GM18858 (cell line): ENCODE results near the gene CACNA1A.
"Not testable (repeated sequence)": the region's sequence is repeated elsewhere in the genome, so short reads cannot be mapped to it uniquely, and the experiment has no call there.

ENCODE experiments used
- ATAC-seq: cut with Tn5 transposase; IDR thresholded peaks from one replicate; pipeline ENCODE4 v1.9.1; 2021; ENCODE audit not compliant: unreplicated experiment

The CACNA1A gene

DNA sequence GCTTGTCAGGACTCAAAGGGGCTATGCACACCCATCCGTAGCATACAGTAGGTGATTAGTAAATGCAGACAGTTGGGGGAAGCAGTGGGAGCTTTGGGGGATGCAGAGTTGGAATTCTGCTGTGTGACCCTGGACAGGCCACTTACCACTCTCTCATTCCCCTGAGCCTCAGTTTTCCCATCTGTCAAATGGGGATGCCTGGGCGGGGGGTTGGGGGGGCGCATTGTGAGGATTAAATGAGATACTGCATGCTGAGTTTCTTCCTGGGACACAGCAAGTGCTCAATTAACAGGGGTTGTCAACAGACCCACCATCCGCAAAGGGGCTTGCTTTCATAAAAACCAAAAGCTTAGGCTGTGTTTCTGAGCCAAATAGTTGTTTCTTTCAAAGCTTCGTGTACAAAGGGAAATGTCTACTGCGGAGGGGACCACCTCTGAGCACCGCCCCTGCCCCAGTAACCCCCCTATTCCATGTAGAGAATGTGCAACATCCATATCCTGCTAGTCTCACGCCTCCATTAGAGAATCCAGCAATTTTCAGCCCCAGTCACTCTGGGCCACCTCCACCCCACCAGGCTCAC lies 223.7 kb downstream of the CACNA1A start:
- ATAC-seq, result no peak

DNA sequence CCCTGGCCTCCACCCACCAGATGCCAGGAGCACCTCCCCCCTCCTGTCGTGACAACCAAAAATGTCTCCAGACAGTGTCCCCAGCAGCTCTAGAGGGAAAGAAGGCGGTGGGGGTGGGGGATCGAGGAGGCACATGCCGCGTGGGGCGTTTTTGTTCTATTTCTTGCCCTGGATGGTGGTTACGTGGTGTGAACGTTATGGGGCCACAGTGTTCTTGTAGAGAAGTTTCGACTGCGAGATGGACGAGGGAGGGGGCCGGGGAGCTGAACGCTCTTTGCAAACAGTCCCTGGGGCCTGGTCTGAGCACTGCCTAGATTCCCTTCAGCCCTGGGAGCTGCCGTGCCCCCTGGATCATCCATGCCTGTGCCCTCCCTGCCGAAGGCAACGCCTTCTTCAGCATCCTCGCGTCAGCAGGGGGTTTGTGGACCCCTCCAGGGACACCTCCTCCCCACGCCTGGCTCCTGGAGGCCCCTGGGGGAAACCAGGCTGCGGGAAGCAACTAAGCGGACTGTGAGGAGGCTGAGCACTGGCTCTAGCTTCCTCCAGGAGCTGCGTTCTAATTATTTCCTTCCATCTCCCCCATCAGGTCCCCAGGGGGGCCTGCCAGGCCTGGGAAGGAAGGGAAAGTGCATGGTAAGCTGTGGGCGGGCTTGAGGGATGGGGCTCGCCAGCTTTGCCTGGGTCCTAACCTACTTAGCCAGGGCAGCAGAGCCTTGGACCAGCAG lies 224.6 kb downstream of the CACNA1A start:
- ATAC-seq, result no peak

DNA sequence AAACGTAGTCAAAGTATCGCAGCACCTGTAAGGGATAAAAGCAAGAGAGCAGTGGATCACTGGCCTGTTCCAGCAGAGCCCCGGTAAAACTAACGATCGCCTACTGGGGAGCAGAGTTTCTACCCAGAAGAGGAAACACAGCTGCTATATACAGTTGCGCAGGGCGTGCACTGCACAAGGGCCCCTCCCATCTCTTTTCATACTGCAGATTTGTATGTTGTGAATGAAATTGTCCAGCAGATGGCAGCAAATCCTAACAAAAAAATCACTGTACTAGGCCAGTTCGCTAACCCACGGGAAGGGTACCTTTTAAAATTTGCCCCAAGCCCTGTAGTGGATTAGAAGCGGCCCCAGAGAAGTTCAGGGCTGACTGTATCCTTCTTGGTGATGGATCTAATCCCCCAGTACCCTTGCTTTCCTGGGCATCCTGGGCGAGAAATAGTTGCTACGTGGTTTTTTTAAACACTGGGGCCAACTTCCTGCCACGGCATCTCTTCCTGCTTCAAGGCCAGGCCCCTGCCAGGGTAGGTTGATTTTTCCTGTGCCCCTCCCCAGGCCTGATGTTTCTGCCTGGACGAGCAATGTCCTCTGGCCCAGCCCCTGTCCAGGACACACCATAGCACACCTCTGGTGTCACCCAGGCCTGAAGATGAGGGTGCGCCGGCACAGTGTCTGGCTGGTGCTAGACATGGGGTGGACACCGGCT lies 229.0 kb downstream of the CACNA1A start:
- ATAC-seq, result no peak

DNA sequence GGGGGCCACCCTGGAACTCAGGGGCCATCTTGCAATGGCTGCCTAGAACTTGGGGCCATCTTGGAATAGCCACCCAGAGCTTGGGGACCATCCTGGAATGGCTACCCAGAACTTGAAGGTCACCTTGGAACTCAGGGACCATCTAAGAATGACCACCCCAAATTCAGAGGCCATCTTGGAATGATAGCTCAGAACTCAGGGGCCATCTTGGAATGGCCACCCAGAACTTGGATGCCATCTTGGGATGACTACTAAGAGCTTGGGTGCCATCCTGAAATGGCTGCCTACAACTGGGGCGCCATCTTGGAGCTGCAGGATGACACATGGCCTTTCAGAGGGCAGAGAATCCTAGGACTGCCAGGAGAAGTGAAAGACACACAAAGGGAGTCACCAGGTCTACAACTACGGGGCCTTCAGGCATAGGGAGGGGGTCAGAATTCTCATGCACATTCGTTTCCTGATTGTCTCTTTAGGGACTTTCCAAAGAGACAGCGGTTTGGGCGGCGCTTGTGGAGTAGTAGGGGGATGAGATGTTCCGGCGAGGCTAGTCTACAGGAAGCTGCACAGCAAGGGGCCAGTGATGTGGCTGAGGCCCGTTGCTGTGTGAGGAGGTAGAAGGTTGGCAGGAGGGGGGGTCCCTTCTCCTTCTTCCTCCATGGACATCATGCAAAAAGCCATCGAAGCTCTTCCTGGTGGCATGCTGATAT lies 231.1 kb downstream of the CACNA1A start:
- no peak for ATAC-seq

DNA sequence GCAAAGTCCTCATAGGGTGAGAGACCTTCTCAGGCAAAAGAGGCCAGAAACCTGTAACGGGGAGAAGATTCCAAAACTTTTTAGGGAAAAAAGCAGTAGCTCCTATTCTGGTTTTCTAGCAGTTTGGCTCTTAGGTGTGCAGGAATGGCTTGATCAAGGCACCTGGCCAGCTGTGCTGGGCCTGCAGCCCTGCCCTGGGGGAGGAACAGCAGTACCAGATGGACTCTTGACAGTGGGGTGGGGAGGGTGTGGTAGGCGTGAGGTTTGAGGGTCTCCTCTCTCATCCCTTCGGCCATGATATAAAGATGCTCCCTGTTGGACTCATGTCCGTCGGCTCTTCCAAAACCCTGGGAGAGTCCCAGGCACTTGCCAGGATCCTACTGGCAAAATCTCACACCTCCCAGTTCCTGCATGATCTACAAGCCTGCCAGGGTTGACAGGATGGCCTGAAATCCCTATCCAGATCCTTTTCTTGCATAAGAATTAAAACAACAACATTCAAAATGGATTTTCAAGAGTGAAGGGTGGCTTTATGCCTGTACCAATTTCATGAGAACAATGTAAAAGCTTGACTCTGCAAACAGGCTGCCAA lies 235.7 kb downstream of the CACNA1A start:
- ATAC-seq, result no peak

DNA sequence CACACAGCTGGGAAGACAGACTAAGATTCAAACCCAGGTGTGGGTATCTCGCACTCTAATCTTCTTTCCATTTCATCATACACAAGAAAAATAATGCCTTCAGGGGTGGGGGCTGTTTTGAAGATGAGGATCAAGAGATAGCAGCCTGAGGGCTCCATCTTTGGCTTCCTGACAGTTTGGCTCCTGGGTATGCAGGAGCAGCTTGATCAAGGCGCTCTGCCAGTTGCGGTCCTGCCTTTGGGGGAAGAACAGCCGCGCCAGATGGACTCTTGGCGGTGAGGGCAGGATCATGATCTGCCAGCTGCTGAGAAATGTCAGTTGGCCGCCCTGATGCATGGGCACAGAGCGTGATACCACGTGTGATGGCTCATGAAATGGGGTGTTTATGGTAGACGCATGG lies 236.9 kb downstream of the CACNA1A start:
- no peak for ATAC-seq

DNA sequence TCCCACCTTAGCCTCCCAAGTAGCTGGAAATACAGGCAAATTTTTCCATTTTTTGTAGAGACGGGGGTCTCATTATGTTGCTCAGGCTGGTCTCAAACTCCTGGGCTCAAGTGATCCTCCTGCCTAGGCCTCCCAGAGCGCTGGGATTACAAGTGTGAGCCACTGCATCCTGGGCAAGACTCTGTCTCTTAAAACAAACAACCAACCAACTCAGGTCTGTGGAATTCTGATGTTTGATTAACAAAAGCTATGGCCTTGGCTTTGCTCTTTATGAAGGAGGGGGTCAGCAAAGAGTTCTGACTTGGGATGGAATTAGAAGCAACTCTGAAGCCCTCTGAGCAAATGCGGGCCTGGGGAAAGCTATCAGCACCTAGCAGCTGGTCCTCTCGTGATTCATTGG lies 238.4 kb downstream of the CACNA1A start:
- ATAC-seq, result no peak

GRCh38 chr19:13267131-13267530 lies 239.1 kb downstream of the CACNA1A start:
- ATAC-seq, result no peak

GRCh38 chr19:13262450-13262849 lies 243.8 kb downstream of the CACNA1A start:
- no peak for ATAC-seq

DNA sequence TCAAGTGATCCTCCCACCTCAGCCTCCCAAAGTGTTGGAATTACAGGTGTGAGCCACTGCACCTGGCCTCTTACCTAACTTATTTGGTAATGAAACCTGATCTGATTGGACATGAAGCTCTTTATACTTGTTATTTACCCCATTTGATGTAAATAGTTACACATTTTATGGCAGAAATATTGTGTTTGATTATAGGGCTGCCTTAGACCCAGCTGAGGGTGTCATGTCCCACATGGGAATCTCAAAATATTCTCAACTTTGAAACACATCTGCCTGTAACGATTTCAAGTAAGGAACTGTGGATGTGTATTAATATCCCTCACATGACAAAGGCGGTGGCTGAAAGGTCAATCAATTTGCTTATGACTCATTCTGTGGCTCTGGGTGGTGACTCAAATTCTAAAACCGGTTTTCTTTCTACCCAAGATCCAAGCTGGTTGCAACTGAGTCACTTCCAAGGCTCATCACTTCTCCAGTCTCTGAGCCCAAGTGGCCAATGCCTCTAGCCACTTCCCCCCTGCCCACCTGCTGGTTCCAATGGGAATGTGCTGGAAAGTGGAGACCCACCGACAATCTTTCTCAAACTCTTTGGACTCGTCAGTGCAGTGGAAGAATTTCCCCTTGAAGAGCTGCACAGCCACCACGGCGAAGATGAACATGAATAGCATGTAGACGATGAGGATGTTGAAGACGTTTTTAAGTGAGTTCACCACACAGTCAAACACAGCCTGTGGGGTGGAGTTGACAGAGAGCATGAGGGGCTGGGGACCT lies 245.2 kb downstream of the CACNA1A start:
- ATAC-seq, result no peak

- no peak for ATAC-seq
Measured at GRCh38 chr19:13256918-13257317, 249.4 kb downstream of the CACNA1A start.

GRCh38 chr19:13256398-13256797 lies 249.9 kb downstream of the CACNA1A start:
- ATAC-seq, result not testable (repeated sequence)

DNA sequence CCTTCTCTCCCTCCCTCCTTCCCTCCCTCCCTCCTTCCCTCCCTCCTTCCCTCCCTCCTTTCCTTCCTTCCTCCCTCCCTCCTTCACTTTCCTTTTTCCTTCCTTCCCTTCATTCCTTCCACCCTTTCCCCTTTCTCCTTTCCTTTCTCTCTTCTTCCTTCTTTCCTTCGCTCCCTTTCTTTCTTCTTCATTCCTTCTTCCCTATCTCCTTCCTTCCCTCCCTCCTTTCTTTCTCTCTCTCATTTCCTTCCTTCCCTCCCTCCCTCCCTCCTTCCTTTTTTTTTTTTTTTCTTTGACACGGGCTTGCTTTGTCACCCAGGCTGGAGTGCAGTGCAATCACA lies 250.6 kb downstream of the CACNA1A start:
- no peak for ATAC-seq

DNA sequence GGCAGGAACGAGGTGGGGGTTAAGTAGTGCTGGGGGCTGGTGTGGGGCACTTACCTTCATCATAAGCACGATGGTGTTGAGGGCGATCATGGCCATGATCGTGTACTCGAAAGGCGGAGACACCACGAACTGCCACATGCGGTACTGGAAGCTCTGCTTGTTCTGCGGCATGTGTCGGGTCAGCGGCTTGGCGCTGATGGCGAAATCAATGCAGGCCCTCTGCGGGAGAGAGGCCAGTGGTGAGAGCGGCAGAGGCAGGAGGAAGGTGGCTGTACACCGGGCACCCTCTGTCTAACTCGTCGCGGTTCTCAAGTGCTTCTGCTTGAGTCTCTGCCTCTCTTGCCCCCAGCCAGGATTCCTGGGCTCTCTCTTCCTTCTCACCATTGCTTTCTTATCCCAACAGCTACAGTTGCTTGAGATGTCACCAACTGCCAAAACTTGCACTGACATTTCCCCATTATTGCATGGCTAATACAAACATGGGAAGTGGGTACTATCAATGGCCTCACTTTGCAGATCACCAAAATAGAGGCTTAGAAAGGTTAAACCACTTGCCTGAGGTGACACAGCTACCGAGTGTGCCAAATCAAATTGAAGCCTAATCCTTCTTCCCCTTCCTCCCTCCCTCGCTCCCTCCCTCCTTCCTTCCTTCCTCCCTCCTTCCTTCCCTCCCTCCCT lies 251.1 kb downstream of the CACNA1A start:
- ATAC-seq, result no peak

DNA sequence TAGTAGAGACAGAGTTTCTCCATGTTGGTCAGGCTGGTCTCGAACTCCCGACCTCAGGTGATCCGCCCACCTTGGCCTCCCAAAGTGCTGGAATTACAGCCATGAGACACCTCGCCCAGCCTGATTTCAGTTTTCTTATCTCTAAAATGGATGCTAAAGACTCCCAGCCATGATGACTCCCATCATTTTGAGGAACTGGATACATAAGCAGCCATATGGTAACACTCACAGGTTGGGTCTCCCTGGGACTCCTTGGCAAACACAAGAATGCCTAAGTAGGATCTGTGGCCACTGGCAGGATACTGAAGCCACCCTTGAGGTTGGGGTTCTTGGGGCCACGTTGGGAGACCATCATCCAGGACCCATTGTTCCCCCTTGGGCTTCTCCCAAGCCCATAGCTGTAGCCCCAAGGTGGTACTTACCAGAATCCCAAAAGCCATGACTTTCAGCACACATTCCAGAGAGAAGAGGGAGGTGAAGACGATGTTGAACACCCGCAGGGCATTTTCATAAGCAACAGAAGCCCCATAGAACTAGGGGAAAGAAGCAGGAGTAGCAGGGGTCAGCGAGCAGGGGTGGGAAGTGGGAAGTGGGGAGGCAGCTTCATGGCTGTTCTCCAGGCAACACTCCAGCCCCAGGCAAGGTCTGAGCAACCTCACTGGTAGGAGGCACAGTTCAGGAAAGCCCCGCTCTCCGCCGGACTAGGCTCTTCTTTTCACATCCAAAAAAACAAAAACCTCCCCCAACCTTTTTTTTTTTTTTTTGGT lies 253.5 kb downstream of the CACNA1A start:
- no peak for ATAC-seq

- ATAC-seq, result no peak
Measured at GRCh38 chr19:13244920-13245319, 261.4 kb downstream of the CACNA1A start.

GRCh38 chr19:13241231-13242104 lies 264.8 kb downstream of the CACNA1A start:
- no peak for ATAC-seq

DNA sequence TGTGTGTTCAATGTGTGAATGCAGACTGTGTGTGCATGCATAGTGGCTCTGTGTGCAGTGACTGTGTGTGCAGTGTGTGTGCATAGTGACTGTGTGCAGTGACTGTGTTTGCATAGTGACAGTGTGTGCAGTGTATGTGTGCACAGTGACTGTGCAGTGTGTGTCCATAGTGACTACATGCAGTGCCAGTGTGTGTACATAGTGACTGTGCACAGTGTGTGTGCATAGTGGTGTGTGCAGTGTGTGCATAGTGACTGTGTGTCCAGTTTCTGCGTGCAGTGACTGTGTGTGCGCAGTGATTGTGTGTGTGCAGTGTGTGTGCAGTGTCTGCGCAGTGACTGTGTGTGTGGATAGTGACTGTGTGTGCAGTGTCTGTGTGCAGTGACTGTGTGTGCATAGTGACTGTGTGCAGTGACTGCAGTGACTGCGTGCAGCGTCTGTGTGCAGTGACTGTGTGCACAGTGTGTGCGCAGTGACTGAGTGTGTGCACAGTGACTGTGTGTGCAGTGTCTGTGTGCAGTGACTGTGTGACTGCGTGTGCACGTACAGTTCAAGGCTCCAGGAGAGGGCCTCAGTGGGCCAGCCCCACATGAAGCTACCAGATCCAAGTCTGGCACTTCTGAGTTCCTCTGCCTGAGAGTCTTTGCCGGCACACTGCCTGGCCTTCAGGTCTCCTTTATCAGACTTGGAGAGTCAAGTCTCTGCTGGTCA lies 265.8 kb downstream of the CACNA1A start:
- ATAC-seq, result no peak
